GM23338 (cell line): ENCODE data around the gene TLR5. TPM values are rescaled to one million over a fixed set of nuclear protein-coding genes. Genes with fewer than 3 reads are reported as not detected.

Experiments
- ATAC-seq: fragments of 200-7000 bp; cut with Tn5 transposase; 3 replicates; pipeline ENCODE4 v1.9.1; 2020
- DNase-seq: peaks from one replicate; pipeline ENCODE4 v3.0.0-alpha.2; 2015; ENCODE audit warnings: low spot score
- H2AFZ ChIP-seq: fragments of 200-600 bp; sonication (generic); 2 replicates; pipeline ENCODE4 v1.8.0; 2016; ENCODE audit warnings: antibody characterized with exemption, mild to moderate bottlenecking, moderate library complexity
- H3F3A ChIP-seq: fragments of 200-600 bp; sonication (generic); replicated peaks from 2 replicates; pipeline ENCODE4 v1.8.0; 2017; ENCODE audit warnings: antibody characterized with exemption, mixed run types, low read depth
- H3K27ac ChIP-seq: fragments of 200-600 bp; sonication (generic); 2 replicates; pipeline ENCODE4 v1.6.1; 2016; ENCODE audit warnings: low read depth
- H3K27me3 ChIP-seq: fragments of 200-600 bp; sonication (generic); 2 replicates; pipeline ENCODE4 v1.8.0; 2016; ENCODE audit warnings: mild to moderate bottlenecking, mixed run types, moderate library complexity; ENCODE audit not compliant: insufficient read depth
- H3K36me3 ChIP-seq: fragments of 200-600 bp; sonication (generic); 2 replicates; pipeline ENCODE4 v1.8.0; 2016; ENCODE audit warnings: mild to moderate bottlenecking; ENCODE audit not compliant: insufficient read depth
- H3K4me1 ChIP-seq: fragments of 200-600 bp; sonication (generic); 2 replicates; pipeline ENCODE4 v1.8.0; 2016; ENCODE audit warnings: mild to moderate bottlenecking, moderate library complexity; ENCODE audit not compliant: insufficient read depth
- H3K4me2 ChIP-seq: fragments of 200-600 bp; sonication (generic); 2 replicates; pipeline ENCODE4 v1.7.1; 2017; ENCODE audit warnings: mixed run types
- H3K4me3 ChIP-seq: fragments of 200-600 bp; sonication (generic); 2 replicates; pipeline ENCODE4 v1.6.1; 2016; ENCODE audit warnings: mixed run types
- H3K79me2 ChIP-seq: fragments of 200-600 bp; sonication (generic); replicated peaks from 2 replicates; pipeline ENCODE4 v1.8.0; 2017; ENCODE audit warnings: mild to moderate bottlenecking; ENCODE audit not compliant: insufficient read depth
- H3K9me2 ChIP-seq: fragments of 200-600 bp; sonication (generic); 2 replicates; pipeline ENCODE4 v1.8.0; 2017; ENCODE audit not compliant: insufficient read depth
- H4K20me1 ChIP-seq: fragments of 200-600 bp; sonication (generic); replicated peaks from 2 replicates; pipeline ENCODE4 v1.8.0; 2017; ENCODE audit warnings: mild to moderate bottlenecking; ENCODE audit not compliant: insufficient read depth
- H3K27ac Mint-ChIP-seq: 2 replicates; pipeline ENCODE4 v1.8.0; 2020; ENCODE audit warnings: inconsistent platforms, mild to moderate bottlenecking, moderate library complexity, mixed read lengths
- H3K27me3 Mint-ChIP-seq: 3 replicates; pipeline ENCODE4 v1.8.0; 2022; ENCODE audit warnings: low read depth, mild to moderate bottlenecking, moderate library complexity, mixed read lengths, inconsistent platforms; ENCODE audit not compliant: insufficient read depth, poor library complexity
- H3K36me3 Mint-ChIP-seq: 3 replicates; pipeline ENCODE4 v1.8.0; 2021; ENCODE audit warnings: low read depth, mild to moderate bottlenecking, inconsistent platforms, moderate library complexity, mixed read lengths
- H3K4me1 Mint-ChIP-seq: 3 replicates; pipeline ENCODE4 v1.8.0; 2020; ENCODE audit warnings: mild to moderate bottlenecking, inconsistent platforms, mixed read lengths
- H3K4me3 Mint-ChIP-seq: 3 replicates; pipeline ENCODE4 v1.8.0; 2021; ENCODE audit warnings: moderate library complexity, mild to moderate bottlenecking, inconsistent platforms, mixed read lengths
- H3K9me3 Mint-ChIP-seq: 3 replicates; pipeline ENCODE4 v1.8.0; 2020; ENCODE audit warnings: moderate library complexity, mild to moderate bottlenecking, inconsistent platforms, mixed read lengths
- CREB1 ChIP-seq: fragments of 250-450 bp; sonication (Bioruptor Pico); IDR thresholded peaks from 2 replicates; pipeline ENCODE4 v1.5.0; 2020; ENCODE audit warnings: low read depth, mild to moderate bottlenecking, moderate library complexity
- EZH2 ChIP-seq: fragments of 200-600 bp; sonication (generic); IDR thresholded peaks from one replicate; pipeline ENCODE4 v1.8.0; 2017; ENCODE audit warnings: antibody characterized with exemption, mild to moderate bottlenecking, low read depth; ENCODE audit not compliant: unreplicated experiment
- EZH2phosphoT487 ChIP-seq: fragments of 200-600 bp; sonication (generic); IDR thresholded peaks from one replicate; pipeline ENCODE4 v1.8.1; 2018; ENCODE audit warnings: antibody characterized with exemption; ENCODE audit not compliant: unreplicated experiment
- JUNB ChIP-seq: IDR thresholded peaks from one replicate; pipeline ENCODE4 v1.6.1; 2016; ENCODE audit warnings: antibody characterized with exemption; ENCODE audit not compliant: unreplicated experiment
- NANOG ChIP-seq: IDR thresholded peaks from 2 replicates; pipeline ENCODE4 v1.6.1; 2016; ENCODE audit warnings: antibody characterized with exemption, borderline replicate concordance
- POLR2AphosphoS5 ChIP-seq: IDR thresholded peaks from 2 replicates; pipeline ENCODE4 v1.6.1; 2016; ENCODE audit warnings: antibody characterized with exemption, low read depth
- STAT1 ChIP-seq: IDR thresholded peaks from one replicate; pipeline ENCODE4 v1.6.1; 2016; ENCODE audit warnings: antibody characterized with exemption; ENCODE audit not compliant: unreplicated experiment
- ZNF114 ChIP-seq: fragments of 250-450 bp; sonication (Bioruptor Pico); IDR thresholded peaks from 2 replicates; pipeline ENCODE4 v1.5.0; 2020; ENCODE audit warnings: mild to moderate bottlenecking, moderate library complexity
- ZNF331 ChIP-seq: fragments of 250-450 bp; sonication (Bioruptor Pico); IDR thresholded peaks from 2 replicates; pipeline ENCODE4 v1.5.0; 2020; ENCODE audit warnings: low read depth, mild to moderate bottlenecking, moderate library complexity
- polyA plus RNA-seq: library from polyadenylated mRNA; unstranded; fragments of >200 nt; fragmentation: Nextera tagmentation; extraction: Ambion mirVana; gene quantifications from 2 replicates; pipeline ENCODE4 v1.2.1, GENCODE V29; 2016
- total RNA-seq: library from RNA; depleted of rRNA; stranded (reverse); fragments of >200 nt; shearing (Covaris generic); gene quantifications from 2 replicates; pipeline ENCODE4 v1.2.3, GENCODE V29; 2014
- TF ChIP-seq, protein P1 (sequence below): fragments of 250-450 bp; sonication (Bioruptor Pico); IDR thresholded peaks from 2 replicates; pipeline ENCODE4 v1.5.0; 2020; ENCODE audit warnings: mild to moderate bottlenecking, moderate library complexity
- TF ChIP-seq, protein P2 (sequence below): IDR thresholded peaks from 2 replicates; pipeline ENCODE4 v1.6.1; 2016; ENCODE audit warnings: antibody characterized with exemption
- TF ChIP-seq, protein P3 (sequence below), 2 experiments: fragments of 200-600 bp in 1 of 2; sonication (generic) in 1 of 2; conservative IDR thresholded peaks; 2 replicates each; pipeline versions ENCODE4 v1.5.1 to v1.6.1; 2016 to 2017; ENCODE audit warnings: antibody characterized with exemption in 2 of 2, low read depth in 2 of 2, mild to moderate bottlenecking in 2 of 2, moderate library complexity in 1 of 2
- TF ChIP-seq, protein P4 (sequence below): IDR thresholded peaks from one replicate; pipeline ENCODE4 v1.6.1; 2018; ENCODE audit warnings: antibody characterized with exemption; ENCODE audit not compliant: unreplicated experiment

Gene TLR5
- total and polyA plus RNA-seq, 2 experiments from 2014 or later, result 0.10 to 0.39 TPM

DNA sequence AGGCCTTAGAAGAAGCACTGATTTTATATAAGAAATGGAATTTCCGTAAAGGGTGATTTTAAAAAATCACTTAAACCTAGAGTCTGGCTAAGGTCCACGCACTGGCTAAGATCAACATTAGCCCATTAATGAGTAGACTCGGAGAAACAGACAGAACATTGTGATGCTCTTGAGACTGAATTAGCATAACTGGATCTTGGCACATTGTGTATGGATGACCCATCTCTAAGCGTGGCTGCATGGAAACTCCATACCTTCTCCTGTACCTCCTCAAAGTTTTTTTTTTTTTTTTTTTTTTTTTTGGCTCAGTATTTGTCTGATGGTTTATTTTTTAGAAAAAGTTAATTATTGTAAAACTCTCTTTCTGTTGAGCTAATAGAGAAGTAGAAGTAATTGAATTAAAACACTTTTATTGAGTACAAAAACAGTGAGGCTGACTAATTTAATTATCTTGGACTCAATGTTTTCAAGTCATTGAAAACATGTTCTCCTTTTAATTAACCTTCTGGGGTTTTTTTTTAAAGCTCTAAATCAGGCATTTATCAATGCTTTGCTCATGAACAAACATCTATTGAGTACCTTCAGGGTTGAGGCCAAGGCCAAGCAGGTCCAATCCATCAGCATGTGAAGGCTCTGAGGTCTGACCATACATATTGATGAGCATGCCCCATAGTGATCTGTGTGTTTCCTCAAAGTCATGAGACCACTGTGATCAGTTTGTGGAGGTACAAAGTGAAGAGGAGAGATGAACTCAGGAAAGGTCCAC is 74.0 kb downstream of the TLR5 start:
- H3K4me2 ChIP-seq, result no peak overlapping the region
- Mint-ChIP-seq H3K27me3 (peaks cover 2% of the 10 kb centered on the region), H3K9me3 (no peaks in the 10 kb centered on the region), H3K36me3 (no peaks in the 10 kb centered on the region), H3K4me3 (no peak overlapping the region), H3K27ac (peak overlapping the region; percentile 75; the same call in 1 of the 2 replicates), H3K4me1 (peaks cover 4% of the 10 kb centered on the region; the same call in 1 of the 3 replicates)
- no peaks in the 10 kb centered on the region for H3K79me2 ChIP-seq
- no peak overlapping the region for H2AFZ ChIP-seq
- no peak overlapping the region for H3K4me3 ChIP-seq
- no peak overlapping the region for H3K27ac ChIP-seq
- peaks cover 22% of the 10 kb centered on the region for H3K9me2 ChIP-seq
- peaks cover 1% of the 10 kb centered on the region; the same call in 1 of the 2 replicates for H3K4me1 ChIP-seq
- ATAC-seq, result no peak
- H3F3A ChIP-seq, result no peaks in the 10 kb centered on the region
- no peaks in the 10 kb centered on the region for H4K20me1 ChIP-seq
- H3K27me3 ChIP-seq, result no peaks in the 10 kb centered on the region
- no peak for DNase-seq
- TF ChIP-seq EZH2phosphoT487 (no peak), STAT1 (no peak), NANOG (no peak), ZNF114 (CRISPR knock-in tag) (no peak), EZH2 (no peak), CREB1 (CRISPR knock-in tag) (no peak), ZNF331 (no peak), JUNB (no peak), POLR2AphosphoS5 (no peak)
- TF ChIP-seq, protein P1, sequence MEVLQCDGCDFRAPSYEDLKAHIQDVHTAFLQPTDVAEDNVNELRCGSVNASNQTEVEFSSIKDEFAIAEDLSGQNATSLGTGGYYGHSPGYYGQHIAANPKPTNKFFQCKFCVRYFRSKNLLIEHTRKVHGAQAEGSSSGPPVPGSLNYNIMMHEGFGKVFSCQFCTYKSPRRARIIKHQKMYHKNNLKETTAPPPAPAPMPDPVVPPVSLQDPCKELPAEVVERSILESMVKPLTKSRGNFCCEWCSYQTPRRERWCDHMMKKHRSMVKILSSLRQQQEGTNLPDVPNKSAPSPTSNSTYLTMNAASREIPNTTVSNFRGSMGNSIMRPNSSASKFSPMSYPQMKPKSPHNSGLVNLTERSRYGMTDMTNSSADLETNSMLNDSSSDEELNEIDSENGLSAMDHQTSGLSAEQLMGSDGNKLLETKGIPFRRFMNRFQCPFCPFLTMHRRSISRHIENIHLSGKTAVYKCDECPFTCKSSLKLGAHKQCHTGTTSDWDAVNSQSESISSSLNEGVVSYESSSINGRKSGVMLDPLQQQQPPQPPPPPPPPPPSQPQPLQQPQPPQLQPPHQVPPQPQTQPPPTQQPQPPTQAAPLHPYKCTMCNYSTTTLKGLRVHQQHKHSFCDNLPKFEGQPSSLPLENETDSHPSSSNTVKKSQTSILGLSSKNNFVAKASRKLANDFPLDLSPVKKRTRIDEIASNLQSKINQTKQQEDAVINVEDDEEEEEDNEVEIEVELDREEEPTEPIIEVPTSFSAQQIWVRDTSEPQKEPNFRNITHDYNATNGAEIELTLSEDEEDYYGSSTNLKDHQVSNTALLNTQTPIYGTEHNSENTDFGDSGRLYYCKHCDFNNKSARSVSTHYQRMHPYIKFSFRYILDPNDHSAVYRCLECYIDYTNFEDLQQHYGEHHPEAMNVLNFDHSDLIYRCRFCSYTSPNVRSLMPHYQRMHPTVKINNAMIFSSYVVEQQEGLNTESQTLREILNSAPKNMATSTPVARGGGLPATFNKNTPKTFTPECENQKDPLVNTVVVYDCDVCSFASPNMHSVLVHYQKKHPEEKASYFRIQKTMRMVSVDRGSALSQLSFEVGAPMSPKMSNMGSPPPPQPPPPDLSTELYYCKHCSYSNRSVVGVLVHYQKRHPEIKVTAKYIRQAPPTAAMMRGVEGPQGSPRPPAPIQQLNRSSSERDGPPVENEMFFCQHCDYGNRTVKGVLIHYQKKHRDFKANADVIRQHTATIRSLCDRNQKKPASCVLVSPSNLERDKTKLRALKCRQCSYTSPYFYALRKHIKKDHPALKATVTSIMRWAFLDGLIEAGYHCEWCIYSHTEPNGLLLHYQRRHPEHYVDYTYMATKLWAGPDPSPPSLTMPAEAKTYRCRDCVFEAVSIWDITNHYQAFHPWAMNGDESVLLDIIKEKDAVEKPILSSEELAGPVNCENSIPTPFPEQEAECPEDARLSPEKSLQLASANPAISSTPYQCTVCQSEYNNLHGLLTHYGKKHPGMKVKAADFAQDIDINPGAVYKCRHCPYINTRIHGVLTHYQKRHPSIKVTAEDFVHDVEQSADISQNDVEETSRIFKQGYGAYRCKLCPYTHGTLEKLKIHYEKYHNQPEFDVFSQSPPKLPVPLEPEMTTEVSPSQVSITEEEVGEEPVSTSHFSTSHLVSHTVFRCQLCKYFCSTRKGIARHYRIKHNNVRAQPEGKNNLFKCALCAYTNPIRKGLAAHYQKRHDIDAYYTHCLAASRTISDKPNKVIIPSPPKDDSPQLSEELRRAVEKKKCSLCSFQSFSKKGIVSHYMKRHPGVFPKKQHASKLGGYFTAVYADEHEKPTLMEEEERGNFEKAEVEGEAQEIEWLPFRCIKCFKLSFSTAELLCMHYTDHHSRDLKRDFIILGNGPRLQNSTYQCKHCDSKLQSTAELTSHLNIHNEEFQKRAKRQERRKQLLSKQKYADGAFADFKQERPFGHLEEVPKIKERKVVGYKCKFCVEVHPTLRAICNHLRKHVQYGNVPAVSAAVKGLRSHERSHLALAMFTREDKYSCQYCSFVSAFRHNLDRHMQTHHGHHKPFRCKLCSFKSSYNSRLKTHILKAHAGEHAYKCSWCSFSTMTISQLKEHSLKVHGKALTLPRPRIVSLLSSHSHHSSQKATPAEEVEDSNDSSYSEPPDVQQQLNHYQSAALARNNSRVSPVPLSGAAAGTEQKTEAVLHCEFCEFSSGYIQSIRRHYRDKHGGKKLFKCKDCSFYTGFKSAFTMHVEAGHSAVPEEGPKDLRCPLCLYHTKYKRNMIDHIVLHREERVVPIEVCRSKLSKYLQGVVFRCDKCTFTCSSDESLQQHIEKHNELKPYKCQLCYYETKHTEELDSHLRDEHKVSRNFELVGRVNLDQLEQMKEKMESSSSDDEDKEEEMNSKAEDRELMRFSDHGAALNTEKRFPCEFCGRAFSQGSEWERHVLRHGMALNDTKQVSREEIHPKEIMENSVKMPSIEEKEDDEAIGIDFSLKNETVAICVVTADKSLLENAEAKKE, result no peak
- TF ChIP-seq, protein P2, sequence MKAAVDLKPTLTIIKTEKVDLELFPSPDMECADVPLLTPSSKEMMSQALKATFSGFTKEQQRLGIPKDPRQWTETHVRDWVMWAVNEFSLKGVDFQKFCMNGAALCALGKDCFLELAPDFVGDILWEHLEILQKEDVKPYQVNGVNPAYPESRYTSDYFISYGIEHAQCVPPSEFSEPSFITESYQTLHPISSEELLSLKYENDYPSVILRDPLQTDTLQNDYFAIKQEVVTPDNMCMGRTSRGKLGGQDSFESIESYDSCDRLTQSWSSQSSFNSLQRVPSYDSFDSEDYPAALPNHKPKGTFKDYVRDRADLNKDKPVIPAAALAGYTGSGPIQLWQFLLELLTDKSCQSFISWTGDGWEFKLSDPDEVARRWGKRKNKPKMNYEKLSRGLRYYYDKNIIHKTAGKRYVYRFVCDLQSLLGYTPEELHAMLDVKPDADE, result no peak
- TF ChIP-seq, protein P3, sequence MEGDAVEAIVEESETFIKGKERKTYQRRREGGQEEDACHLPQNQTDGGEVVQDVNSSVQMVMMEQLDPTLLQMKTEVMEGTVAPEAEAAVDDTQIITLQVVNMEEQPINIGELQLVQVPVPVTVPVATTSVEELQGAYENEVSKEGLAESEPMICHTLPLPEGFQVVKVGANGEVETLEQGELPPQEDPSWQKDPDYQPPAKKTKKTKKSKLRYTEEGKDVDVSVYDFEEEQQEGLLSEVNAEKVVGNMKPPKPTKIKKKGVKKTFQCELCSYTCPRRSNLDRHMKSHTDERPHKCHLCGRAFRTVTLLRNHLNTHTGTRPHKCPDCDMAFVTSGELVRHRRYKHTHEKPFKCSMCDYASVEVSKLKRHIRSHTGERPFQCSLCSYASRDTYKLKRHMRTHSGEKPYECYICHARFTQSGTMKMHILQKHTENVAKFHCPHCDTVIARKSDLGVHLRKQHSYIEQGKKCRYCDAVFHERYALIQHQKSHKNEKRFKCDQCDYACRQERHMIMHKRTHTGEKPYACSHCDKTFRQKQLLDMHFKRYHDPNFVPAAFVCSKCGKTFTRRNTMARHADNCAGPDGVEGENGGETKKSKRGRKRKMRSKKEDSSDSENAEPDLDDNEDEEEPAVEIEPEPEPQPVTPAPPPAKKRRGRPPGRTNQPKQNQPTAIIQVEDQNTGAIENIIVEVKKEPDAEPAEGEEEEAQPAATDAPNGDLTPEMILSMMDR (conservative IDR thresholded peaks at IDR 0.05; ENCODE audit: low read depth in 2 of 2), result no peak
- TF ChIP-seq, protein P4, sequence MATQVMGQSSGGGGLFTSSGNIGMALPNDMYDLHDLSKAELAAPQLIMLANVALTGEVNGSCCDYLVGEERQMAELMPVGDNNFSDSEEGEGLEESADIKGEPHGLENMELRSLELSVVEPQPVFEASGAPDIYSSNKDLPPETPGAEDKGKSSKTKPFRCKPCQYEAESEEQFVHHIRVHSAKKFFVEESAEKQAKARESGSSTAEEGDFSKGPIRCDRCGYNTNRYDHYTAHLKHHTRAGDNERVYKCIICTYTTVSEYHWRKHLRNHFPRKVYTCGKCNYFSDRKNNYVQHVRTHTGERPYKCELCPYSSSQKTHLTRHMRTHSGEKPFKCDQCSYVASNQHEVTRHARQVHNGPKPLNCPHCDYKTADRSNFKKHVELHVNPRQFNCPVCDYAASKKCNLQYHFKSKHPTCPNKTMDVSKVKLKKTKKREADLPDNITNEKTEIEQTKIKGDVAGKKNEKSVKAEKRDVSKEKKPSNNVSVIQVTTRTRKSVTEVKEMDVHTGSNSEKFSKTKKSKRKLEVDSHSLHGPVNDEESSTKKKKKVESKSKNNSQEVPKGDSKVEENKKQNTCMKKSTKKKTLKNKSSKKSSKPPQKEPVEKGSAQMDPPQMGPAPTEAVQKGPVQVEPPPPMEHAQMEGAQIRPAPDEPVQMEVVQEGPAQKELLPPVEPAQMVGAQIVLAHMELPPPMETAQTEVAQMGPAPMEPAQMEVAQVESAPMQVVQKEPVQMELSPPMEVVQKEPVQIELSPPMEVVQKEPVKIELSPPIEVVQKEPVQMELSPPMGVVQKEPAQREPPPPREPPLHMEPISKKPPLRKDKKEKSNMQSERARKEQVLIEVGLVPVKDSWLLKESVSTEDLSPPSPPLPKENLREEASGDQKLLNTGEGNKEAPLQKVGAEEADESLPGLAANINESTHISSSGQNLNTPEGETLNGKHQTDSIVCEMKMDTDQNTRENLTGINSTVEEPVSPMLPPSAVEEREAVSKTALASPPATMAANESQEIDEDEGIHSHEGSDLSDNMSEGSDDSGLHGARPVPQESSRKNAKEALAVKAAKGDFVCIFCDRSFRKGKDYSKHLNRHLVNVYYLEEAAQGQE, result no peak
- H3K36me3 ChIP-seq, result no peaks in the 10 kb centered on the region
